SK-N-MC (cell line): ENCODE data around the gene RAG1.

Experiments
- EZH2 ChIP-seq: fragments of 200-600 bp; sonication (generic); IDR thresholded peaks from one replicate; pipeline ENCODE4 v1.6.1; 2017; ENCODE audit warnings: antibody characterized with exemption
- FOXP2 ChIP-seq: optimal IDR thresholded peaks from 2 replicates; pipeline ENCODE3; 2011; ENCODE audit warnings: mild to moderate bottlenecking, moderate library complexity; ENCODE audit not compliant: insufficient read depth; ENCODE audit errors: extremely low read length, control extremely low read depth

DNA sequence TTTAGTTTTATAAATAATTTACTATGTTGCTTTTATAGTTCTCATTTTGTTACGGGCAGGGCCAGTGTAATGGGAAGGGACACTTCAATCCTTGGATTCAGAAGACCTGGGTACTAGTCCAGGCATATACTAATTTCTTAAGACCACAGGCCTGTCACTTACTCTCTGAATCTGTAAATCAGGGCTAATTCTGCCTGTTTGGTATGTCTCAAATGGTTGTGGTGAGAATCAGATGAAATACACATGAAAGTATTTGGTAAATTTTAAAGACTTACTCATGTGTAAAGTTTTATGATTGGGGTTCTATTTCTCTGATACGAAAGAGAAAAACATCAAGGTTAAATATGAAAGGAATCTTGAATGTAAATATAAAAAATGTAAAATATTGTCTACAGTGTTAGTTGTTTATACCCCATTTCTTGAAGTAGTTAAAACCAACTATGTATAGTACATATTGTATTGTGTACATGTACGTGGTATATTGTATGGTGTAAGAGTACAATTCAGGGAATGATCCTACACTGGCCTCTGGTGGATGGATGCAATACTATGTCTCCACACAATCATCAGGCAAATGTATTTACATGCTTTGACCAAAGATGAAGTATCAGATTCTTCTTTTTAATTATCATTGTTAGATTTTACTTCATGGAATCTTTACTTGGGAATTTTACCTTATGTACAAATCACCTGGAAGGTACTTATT is 54.8 kb downstream of the RAG1 start:
- TF ChIP-seq EZH2 (no peak), FOXP2 (no peak)
